ENCODE measurements around the gene EML2. TPM values are rescaled to one million over a fixed set of nuclear protein-coding genes. Genes with fewer than 3 reads are reported as not detected.

Gene EML2
- total and polyA plus RNA-seq, 10 of the 15 experiments (the other 5 are each of a cell fraction or from before 2014, with no cell fraction given): 1.6 to 64.0 (median 27.5) TPM

- H2AFZ ChIP-seq (ENCODE audit: control insufficient read depth, low read depth, low read length): peak overlapping the region; percentile 51
- 1% methylated on average over 37 of the region's 39 CpGs for WGBS (ENCODE audit: insufficient coverage, insufficient replicate concordance, low lambda C conversion rate, missing lambda C conversion rate)
- H3K27ac ChIP-seq (ENCODE audit: control insufficient read depth, insufficient read depth): peak overlapping the region; percentile 74
- ATAC-seq (peak; percentile 38), DNase-seq (ENCODE audit: low read depth, low spot score) (peak; percentile 84), FAIRE-seq (peak; percentile 95)
- H3K4me1 ChIP-seq (ENCODE audit: control insufficient read depth, insufficient read depth, low read length): peaks cover 33% of the 10 kb centered on the region
- ChIA-PET SMC1A (ENCODE audit: uncharacterized antibody, unreplicated experiment) (interaction anchor here (0.6 to 5.3 kb wide), 13 partner anchors 25 to 215 kb away, joined by 3 to 39 read pairs (median 4); partner anchors contain the start of genes GIPR and OPA3), CTCF (interaction anchor here (0.6 to 3.9 kb wide), 42 partner anchors 10 to 215 kb away, joined by 3 to 43 read pairs (median 5); partner anchors contain the start of genes FOSB, GIPR, QPCTL and RTN2), POLR2A (interaction anchor here (0.6 to 3.7 kb wide), 15 partner anchors 12 to 959 kb away, joined by 3 to 25 read pairs (median 6); partner anchors contain the start of genes FBXO46, GIPR and VASP), RAD21 (ENCODE audit: unreplicated experiment) (interaction anchor here (0.6 to 4.3 kb wide), 19 partner anchors 13 to 241 kb away, joined by 3 to 47 read pairs (median 5); partner anchors contain the start of genes GIPR, OPA3 and SIX5)
- peak overlapping the region; percentile 81 for H3K4me2 ChIP-seq (ENCODE audit: control insufficient read depth, insufficient read depth)
- no peaks in the 10 kb centered on the region for H3K36me3 ChIP-seq (ENCODE audit: control insufficient read depth in 2 of 2, insufficient read depth in 2 of 2, low read length in 1 of 2)
- H3K4me3 ChIP-seq: peak overlapping the region; percentile 53
- in situ Hi-C loops (cut with MboI): loop anchor here (10.0 kb wide), 1 partner anchor 118 kb away; no protein-coding TSS in a partner anchor
- H3K9me3 ChIP-seq (replicated peaks; ENCODE audit: control insufficient read depth, insufficient read depth, low read length): no peaks in the 10 kb centered on the region
- peaks cover 9% of the 10 kb centered on the region for H3K79me2 ChIP-seq (ENCODE audit: control insufficient read depth, insufficient read depth, low read length)
- H4K20me1 ChIP-seq (ENCODE audit: control insufficient read depth, insufficient read depth): no peaks in the 10 kb centered on the region
- BruUV-seq (replicated peaks): no TSS peak
- no peaks in the 10 kb centered on the region for H3K27me3 ChIP-seq (replicated peaks in 1 of 2; ENCODE audit: control insufficient read depth in 2 of 2, insufficient read depth in 2 of 2, low read length in 1 of 2)
- peak overlapping the region; percentile 82; the same call in 1 of the 2 replicates for H3K9ac ChIP-seq (ENCODE audit: control insufficient read depth, insufficient read depth, low read length)
- intact Hi-C loops (cut with micrococcal nuclease; ENCODE audit: unreplicated experiment): loop anchor here (1.0 to 10.0 kb wide), 5 partner anchors 28 to 238 kb away; partner anchors contain the start of genes POLR1G, PPP1R13L and VASP
- TF ChIP-seq SMARCA5 (IDR thresholded peaks at IDR 0.05): peak; percentile 90
- 0 out of 2 replicates have a peak, but pooled peaks have one; percentile 40 for TF ChIP-seq WRNIP1 (IDR thresholded peaks at IDR 0.05; ENCODE audit: borderline replicate concordance, low read depth, low read length)
- no peak for TF ChIP-seq IRF5 (IDR thresholded peaks at IDR 0.05; ENCODE audit: borderline replicate concordance)
- peak; percentile 40 to 61; a peak in 1 of 4 replicates for TF ChIP-seq IKZF2 (IDR thresholded peaks at IDR 0.05)
- TF ChIP-seq NFIC (IDR thresholded peaks at IDR 0.05; ENCODE audit: low read depth, low read length): peak; percentile 41; the same call in 1 of the 2 replicates
- peak; percentile 35 for TF ChIP-seq SP1 (IDR thresholded peaks at IDR 0.05; ENCODE audit: low read depth, low read length)
- TF ChIP-seq ZNF592 (IDR thresholded peaks at IDR 0.05): 0 out of 2 replicates have a peak, but pooled peaks have one; percentile 69
- 0 out of 2 replicates have a peak, but pooled peaks have one; percentile 54 for TF ChIP-seq DPF2 (IDR thresholded peaks at IDR 0.05)
- TF ChIP-seq JUNB (IDR thresholded peaks at IDR 0.05): peak; percentile 91
- no peak; the same call in 1 of the 2 replicates for TF ChIP-seq NKRF (conservative IDR thresholded peaks at IDR 0.05)
- TF ChIP-seq RELA (IDR thresholded peaks at IDR 0.05; ENCODE audit: borderline replicate concordance, partially characterized antibody): peak; percentile 57
- peak; percentile 99 for TF ChIP-seq RAD21 (IDR thresholded peaks at IDR 0.05; ENCODE audit: insufficient read depth, low read depth, low read length)
- TF ChIP-seq SIN3A (IDR thresholded peaks at IDR 0.05; ENCODE audit: low read depth, low read length): 0 out of 2 replicates have a peak, but pooled peaks have one; percentile 26
- TF ChIP-seq IKZF1 (conservative IDR thresholded peaks at IDR 0.05): peak; percentile 61
Measured at GRCh38 chr19:45643024-45643926, 4.1 kb upstream of the EML2 start.

Data from GM12878 (cell line).